OCI-LY7 (cell line): ENCODE data around the gene HSD17B13.
"Not testable (repeated sequence)": the region's sequence is repeated elsewhere in the genome, so short reads cannot be mapped to it uniquely, and the experiment has no call there.

Experiments used
- CTCF ChIP-seq: fragments of 200-600 bp; sonication (generic); conservative IDR thresholded peaks from 2 replicates; pipeline ENCODE4 v1.5.1; 2014; ENCODE audit warnings: mild to moderate bottlenecking, antibody characterized with exemption, low read length, moderate library complexity, mixed read lengths
- EZH2phosphoT487 ChIP-seq: fragments of 200-600 bp; sonication (generic); IDR thresholded peaks from 2 replicates; pipeline ENCODE4 v1.6.1; 2018; ENCODE audit warnings: low read depth, borderline replicate concordance, mild to moderate bottlenecking, mixed run types, antibody characterized with exemption, low read length, moderate library complexity, mixed read lengths

GRCh38 chr4:87315000-87315399 lies 7.7 kb downstream of the HSD17B13 start:
- not testable (repeated sequence) for TF ChIP-seq CTCF, EZH2phosphoT487
